ENCODE data around the gene TIMM17A.
"Not testable (repeated sequence)": the region's sequence is repeated elsewhere in the genome, so short reads cannot be mapped to it uniquely, and the experiment has no call there.

The TIMM17A gene

DNA sequence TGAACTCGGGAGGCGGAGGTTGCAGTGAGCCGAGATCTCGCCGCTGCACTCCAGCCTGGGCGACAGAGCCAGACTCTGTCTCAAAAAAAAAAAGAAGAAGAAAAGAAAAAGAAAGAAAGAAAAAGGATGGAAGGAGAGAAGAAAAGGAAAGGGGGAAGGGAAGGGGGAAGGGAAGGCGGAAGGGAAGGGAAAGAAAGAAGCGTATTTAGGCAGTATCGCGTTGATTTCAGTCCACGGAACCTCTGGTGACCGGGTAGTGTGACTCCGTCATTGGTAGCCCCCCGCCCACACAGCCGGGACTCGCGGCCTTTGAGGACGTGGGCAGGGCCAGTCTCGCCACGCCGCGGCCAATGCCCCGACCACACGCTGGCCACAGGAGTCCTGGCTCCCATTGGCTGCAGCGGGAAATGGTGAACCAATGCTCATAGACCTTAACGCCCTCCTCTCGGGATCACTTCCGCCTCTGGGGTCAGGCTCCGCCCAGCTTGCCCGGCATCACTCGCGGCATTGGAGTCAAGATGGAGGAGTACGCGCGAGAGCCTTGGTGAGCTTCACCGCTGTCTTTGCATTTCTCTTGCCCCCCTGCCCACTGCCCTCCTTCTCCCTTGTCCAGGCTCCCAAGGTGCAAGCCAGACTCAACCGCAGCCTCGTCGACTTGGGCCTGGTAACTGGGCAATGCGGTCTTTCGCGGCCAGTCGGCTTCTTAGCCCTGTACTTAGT lies at the start of gene TIMM17A:
Gene TIMM17A, plus strand, starts transcription at position 495 of the 720 bp plus-strand sequence. Its CDS starts 24 bp downstream, at position 519.
- peak; percentile 74 to 95 for DNase-seq

DNA sequence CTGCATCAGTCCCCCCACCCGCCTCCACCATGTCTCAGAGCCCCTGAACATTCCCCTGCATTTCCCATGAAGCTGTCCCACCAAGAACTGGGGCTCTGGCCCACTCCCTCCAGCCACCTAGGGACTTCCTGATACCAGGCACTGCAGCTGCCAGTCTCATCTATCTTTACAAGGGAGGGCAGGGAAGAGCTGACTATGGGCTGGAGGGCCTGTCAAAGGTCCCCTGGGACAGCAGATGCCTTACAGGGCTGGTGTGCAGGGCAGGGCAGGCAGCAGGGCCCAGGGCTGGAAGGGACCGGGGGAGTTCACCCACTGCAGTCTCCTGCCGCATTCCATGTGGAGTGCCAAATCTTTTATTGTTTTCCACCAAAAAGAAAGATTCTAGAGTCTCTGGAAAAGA lies 49.0 kb upstream of the TIMM17A start:
- DNase-seq, result no peak

- DNase-seq, result no peak
Measured at GRCh38 chr1:201907621-201908020, 47.7 kb upstream of the TIMM17A start.

DNA sequence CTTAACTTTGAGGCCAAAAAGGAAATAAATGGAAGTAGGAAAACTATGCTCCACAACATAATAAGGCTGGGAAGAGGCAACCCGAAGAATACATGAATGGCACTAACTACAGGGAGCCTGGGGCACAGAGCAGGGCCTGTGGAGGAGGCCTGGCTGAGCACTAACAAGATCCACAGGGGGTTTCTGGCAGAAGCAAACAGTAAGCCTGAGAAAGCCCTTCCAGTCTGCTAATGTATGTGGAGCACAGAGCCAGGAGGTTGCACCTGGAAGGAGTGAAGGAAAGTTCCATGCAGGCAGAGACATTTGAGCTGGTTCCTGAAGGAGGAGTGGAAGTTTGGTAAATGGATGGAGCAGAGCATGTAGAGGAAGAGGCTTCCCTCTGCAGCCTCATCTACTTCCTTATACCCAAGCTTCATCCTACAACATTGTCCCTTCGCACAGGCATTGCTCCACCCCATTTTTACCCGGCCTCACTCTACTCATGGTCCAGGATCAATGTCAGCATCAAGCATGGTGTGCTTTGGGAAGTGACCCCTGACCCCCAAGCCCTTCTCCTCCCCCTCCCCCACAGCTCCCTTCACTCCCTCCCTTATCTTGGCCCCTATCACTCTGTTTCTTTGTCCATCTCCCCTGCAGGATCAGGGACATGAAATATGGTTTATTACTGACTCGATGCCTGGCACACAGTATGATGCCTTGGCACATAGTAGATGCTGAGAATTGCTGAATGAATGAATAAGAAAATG lies 43.3 kb upstream of the TIMM17A start:
- no peak for DNase-seq

DNA sequence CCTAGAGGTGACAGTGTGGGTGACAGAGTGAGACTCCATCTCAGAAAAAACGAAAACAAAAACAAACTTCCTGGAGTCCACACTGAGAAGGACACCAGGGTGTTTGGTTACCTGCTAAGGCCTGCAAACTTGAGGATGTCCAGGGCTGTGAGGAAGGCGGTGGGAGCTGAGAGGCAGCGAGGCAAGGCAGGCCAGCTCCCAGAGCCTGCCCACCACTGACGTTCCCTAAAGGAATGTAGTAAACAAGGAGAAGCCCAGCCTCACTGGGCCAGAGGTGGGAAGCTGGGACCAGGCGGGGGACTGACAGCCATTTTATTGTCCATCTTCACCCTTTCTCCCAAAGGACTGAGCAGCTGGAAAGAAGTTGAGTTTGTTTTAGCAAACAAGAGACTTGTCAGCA lies 42.5 kb upstream of the TIMM17A start:
- DNase-seq, result no peak

DNA sequence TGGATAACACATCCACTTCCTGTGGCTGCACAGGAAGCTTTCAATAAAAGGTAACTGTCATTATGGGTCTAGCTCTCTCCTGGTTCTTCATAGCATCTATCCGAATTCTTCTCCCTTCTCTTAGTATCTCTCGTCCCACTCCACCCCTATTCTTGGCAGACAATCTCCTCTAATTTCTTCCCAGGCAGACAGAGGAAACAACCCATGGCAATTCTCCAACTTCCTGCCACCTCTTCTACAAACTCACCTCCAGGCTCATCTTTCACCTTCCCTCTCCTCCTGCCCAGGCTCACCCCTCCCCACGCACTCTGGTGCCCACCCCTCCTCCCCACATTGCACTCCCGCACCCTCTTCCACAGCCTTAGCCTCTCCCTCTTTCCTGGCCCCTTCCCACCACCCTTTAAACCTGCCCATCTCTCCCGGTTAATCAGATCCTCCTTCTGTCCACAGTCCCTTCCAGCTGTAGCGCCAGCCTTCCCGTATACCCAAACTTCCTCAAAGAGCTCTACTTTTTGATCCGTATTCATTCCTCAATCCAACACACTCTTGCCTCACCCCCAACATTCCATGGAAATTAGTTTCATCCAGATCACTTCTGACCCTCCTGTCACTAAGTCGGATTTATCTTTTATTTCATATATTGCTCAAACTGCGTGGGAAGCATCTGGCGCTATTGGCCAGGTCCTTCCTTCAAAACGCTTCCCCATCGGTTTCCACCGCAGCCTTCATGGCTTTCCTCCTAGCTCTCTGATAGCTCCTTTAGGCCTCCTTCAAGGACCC lies 40.7 kb upstream of the TIMM17A start:
- DNase-seq, result no peak

DNA sequence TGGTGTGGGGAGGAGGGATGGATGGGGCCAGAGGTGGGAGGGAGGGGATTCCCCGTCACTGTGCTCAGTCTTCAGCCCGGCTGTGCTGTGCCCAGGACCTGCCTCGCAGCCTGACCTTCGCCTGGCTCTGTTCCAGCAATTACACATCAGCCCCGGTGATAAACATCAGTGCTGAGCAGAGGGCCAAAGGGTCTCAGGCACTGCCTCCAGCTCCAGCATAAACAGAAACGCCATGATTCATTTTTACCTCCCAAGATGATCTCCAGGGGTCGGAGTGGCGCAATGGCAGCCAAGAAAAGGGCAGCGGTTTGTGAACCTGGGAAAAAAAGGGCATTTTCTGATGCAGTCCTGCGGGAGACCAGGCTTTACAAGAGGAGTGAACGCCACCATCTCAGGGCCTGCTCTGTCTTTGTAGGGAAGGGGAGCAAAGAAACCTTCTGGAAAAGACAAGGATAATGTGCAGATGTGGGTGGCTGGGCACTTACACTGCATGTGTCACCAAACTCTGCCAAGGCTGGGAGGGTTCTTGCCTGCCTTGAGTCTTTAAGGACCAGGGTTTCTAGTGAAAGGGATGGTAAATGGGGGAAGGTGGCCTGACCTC lies 38.6 kb upstream of the TIMM17A start:
- DNase-seq, result no peak

GRCh38 chr1:201917362-201918033 lies 37.8 kb upstream of the TIMM17A start:
- DNase-seq, result no peak

DNA sequence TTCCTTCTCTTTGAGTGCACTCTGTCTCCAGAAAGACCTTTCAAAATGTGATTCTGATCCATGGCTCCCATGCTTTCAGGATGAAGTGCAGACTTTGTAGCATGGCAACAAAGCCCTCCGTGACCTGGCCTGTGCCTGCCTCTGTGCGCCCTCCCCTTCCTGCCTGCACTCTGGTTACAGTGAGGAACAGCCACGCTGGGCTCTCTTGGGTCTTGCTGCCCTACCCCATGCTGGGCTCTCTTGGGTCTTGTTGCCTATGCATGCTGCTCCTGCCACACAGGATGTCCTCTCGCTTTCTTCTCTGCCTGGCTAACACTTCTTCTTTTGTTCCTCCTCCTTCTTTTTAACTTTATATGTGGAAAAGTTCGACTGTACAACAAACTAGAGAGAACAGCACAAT lies 37.0 kb upstream of the TIMM17A start:
- no peak for DNase-seq

DNA sequence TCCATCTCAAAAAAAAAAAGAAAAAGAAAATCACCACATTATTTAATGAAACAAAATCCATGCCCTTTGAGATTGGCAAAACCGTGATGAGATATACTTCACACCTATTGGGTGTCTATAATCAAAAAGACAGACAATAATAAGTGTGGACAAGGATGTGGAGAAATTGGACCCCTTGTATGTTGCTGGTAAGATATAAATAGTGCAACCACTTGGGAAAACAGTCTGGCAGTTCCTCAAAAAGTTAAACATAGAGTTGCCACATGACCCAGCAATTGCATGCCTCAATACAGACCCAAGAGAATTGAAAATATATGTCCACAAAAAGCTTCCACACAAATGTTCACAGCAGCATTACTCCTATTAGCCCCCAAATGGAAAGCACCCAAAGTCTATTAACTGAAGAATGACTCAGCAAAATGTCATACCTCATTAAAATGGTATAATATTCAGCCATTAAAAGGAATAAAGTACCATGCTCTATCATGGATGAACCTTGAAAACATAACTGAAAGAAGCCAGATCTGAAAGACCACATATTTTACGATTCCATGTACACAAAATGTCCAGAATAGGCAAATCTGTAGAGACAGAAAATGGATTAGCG lies 33.2 kb upstream of the TIMM17A start:
- DNase-seq, result no peak

DNA sequence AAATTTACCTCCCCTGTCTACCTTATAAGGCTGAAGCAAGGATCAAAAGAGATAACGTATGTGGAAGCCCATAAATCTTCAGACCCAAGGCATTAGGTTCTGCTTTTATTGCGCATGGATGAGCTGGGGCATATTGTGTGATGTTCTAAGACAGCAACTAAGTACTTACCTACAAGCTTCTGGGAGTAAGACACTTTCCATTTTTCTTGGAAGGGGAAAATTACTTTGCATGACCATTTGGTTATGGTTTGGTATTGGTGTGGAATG lies 30.1 kb upstream of the TIMM17A start:
- DNase-seq, result no peak

- no peak for DNase-seq
Measured at GRCh38 chr1:201925981-201926645, 29.2 kb upstream of the TIMM17A start.

DNA sequence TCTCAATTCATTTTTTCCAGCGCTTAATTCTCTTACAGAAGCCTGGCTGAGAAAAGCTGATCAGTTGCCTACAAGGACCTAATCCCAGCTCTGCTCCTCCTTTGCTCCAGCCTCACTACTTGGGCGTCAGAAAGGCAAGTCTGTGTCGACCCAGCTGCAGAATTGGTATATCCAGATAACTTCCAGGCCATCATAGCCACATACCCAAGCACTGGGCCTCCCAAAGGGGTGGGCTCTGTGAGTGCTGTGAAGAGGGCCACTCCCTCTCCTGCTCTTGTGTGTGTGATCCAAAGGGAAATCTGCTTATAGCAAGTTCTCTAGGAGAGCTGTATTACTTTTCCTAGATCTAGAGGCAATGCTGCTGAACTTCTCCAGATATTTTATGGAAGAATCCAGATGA lies 27.0 kb upstream of the TIMM17A start:
- DNase-seq, result no peak

DNA sequence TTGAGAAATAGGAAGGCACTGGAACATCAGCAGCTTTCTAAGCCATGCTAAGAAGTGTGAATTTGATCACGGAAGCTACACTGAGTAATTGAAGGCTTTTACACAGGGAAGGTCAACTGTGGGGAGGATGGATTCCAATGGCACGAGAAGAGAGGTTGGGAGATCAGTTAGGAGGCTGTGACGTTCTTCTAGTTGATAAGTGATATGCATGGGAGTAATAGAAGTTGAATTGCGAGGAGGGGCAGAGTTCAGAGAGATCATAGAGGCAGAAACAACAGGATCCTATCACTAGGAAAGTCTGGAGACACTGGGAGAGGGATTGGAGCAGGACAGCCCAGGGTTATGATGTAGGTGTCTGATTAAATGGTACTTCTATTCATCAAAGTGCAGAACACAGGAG lies 25.2 kb upstream of the TIMM17A start:
- no peak for DNase-seq

- DNase-seq, result no peak
Measured at GRCh38 chr1:201930803-201931202, 24.5 kb upstream of the TIMM17A start.

GRCh38 chr1:201933840-201934430 lies 21.4 kb upstream of the TIMM17A start:
- no peak for DNase-seq

DNA sequence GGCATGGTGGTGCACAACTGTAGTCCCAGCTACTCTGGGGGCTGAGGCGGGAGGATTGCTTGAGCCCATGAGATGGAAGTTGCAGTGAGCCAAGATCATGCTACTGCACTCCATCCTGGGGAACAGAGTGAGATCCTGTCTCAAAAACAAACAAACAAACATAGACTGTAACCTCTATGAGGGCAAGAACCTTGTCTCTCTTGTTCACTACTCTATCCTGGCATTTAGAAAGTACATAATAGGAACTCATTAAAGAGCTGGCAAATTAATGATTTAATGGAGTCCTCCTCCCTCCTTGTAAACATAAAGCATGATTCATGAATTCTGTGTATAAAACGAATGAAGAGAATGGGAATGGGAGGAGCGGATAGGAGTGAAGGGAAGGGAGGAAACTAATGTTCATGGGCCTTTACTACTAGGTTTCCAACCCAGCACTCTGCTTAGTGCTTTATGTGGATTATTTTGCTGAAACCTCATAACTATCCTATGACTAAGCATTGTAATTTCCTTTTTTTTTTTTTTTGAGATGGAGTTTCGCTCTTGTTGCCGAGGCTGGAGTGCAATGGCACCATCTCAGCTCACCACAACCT lies 17.6 kb upstream of the TIMM17A start:
- DNase-seq, result no peak

GRCh38 chr1:201938440-201939035 lies 16.8 kb upstream of the TIMM17A start:
- DNase-seq, result no peak

GRCh38 chr1:201939148-201939547 lies 16.2 kb upstream of the TIMM17A start:
- no peak for DNase-seq

DNA sequence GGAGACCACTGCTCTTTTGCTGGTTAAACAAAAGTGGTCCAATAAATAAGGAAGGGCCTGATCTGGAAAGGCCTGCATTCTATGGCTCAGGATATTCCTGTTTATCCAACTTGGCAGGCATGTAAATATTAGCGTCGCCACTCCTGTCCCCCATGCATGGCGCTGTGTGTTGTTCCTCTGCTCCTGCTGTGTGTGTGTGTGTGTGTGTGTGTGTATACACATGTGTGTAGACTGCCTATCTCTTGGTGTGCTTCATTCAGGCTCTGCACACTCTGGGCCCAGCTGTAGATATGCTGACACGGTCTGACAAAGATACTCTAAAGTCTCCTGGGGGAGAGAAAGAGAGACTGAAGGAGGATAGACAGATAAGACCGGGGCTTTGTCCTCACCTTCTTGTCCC lies 15.7 kb upstream of the TIMM17A start:
- DNase-seq, result no peak

DNA sequence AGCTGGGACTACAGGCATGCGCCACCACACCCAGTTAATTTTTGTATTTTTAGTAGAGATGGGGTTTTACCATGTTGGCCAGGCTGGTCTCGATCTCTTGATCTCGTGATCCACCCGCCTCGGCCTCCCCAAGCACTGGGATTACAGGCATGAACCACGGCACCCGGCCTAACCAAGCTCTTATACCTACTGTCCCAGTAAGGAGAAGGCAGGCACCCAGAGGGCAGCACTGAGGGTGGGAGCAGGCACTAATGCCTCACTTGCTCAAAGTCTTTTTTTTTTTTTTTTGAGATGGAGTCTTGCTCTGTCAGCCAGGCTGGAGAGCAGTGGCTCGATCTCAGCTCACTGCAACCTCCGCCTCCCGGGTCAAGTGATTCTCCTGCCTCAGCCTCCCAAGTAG lies 15.0 kb upstream of the TIMM17A start:
- DNase-seq, result not testable (repeated sequence)
